Muscle of leg (tissue), 16 donors: ENCODE data around the gene OR5D14. TPM values are rescaled to one million over a fixed set of nuclear protein-coding genes. Genes with fewer than 3 reads are reported as not detected.

Experiments used
- DNase-seq: peaks from one replicate; pipeline ENCODE4 v3.0.0; 2013
- H3K27ac ChIP-seq: one replicate; pipeline ENCODE4 v1.5.1; 2013; ENCODE audit warnings: mild to moderate bottlenecking, low read length, control low read depth
- H3K27me3 ChIP-seq: one replicate; pipeline ENCODE4 v1.6.1; 2013; ENCODE audit warnings: low read length; ENCODE audit not compliant: control insufficient read depth, insufficient read depth
- H3K36me3 ChIP-seq: one replicate; pipeline ENCODE4 v1.6.1; 2013; ENCODE audit warnings: low read length; ENCODE audit not compliant: control insufficient read depth, insufficient read depth
- H3K4me1 ChIP-seq: one replicate; pipeline ENCODE4 v1.6.1; 2013; ENCODE audit warnings: low read length; ENCODE audit not compliant: control insufficient read depth, insufficient read depth
- H3K4me3 ChIP-seq: one replicate; pipeline ENCODE4 v1.5.1; 2013; ENCODE audit warnings: low read length, control low read depth
- H3K9me3 ChIP-seq: replicated peaks from 2 replicates; pipeline ENCODE4 v1.6.1; 2013; ENCODE audit warnings: low read depth, low read length; ENCODE audit not compliant: control insufficient read depth
- WGBS: methylation state at CpG from one replicate; pipeline ENCODE4 v1.1.5; 2013; ENCODE audit warnings: missing lambda C conversion rate; ENCODE audit not compliant: insufficient coverage; 5-methylcytosine and 5-hydroxymethylcytosine counted together
- long read RNA-seq, 11 donors: transcript quantifications; one replicate each; lab custom pipeline, GENCODE V29; 2026
- polyA plus RNA-seq, 8 donors: library from polyadenylated mRNA; unstranded; fragments of 120-200 nt; gene quantifications; one replicate each; pipeline versions ENCODE4 v1.2.1 to v1.2.3, GENCODE V29; 2013; ENCODE audit warnings: inconsistent platforms in 1 of 8, low replicate concordance in 1 of 8; ENCODE audit not compliant: insufficient read length in 8 of 8, insufficient read depth in 1 of 8
- total RNA-seq: library from RNA; stranded (reverse); fragments of 120-200 nt; gene quantifications from one replicate; pipeline ENCODE4 v1.2.4, GENCODE V29; 2013

Gene OR5D14
- total RNA-seq (not detected), polyA plus RNA-seq (not detected)
- long read RNA-seq, donor 1 = 0 reads
- long read RNA-seq, donor 2 = 0 reads
- long read RNA-seq, donor 3 = 0 reads
- long read RNA-seq, donor 4 = 0 reads
- long read RNA-seq, donor 5 = 0 reads
- long read RNA-seq, donor 6 = 0 reads
- long read RNA-seq, donor 7 = 0 reads
- long read RNA-seq, donor 8 = 0 reads
- long read RNA-seq, donor 9 = 0 reads
- long read RNA-seq, donor 10 = 0 reads
- long read RNA-seq, donor 11 = 0 reads

GRCh38 chr11:55795256-55795655 is at the start of gene OR5D14:
Gene OR5D14, plus strand, starts transcription at chr11:55795556. Its CDS starts 0 bp downstream, at chr11:55795556.
- Histone ChIP-seq H3K36me3 (no peaks in the 10 kb centered on the region), H3K4me3 (no peak within 1 kb of the TSS), H3K27me3 (no peaks in the 10 kb centered on the region), H3K4me1 (no peaks in the 10 kb centered on the region), H3K9me3 (peaks cover 27% of the 10 kb centered on the region), H3K27ac (no peak within 1 kb of the TSS)
- no peak for DNase-seq

GRCh38 chr11:55773138-55773537 is 22.2 kb upstream of the OR5D14 start, which contains the start of gene OR5D13:
Gene OR5D13, plus strand, starts transcription at chr11:55773438. Its CDS starts 0 bp downstream, at chr11:55773438.
- Histone ChIP-seq H3K9me3 (peaks cover 10% of the 10 kb centered on the region), H3K27me3 (no peaks in the 10 kb centered on the region), H3K4me3 (no peak within 1 kb of the TSS), H3K27ac (no peak within 1 kb of the TSS), H3K36me3 (no peaks in the 10 kb centered on the region), H3K4me1 (no peaks in the 10 kb centered on the region)
- DNase-seq = no peak

GRCh38 chr11:55791606-55792005 is 3.8 kb upstream of the OR5D14 start:
- Histone ChIP-seq H3K4me3 (no peak overlapping the region), H3K27ac (no peak overlapping the region), H3K9me3 (peaks cover 26% of the 10 kb centered on the region), H3K27me3 (no peaks in the 10 kb centered on the region), H3K4me1 (no peaks in the 10 kb centered on the region), H3K36me3 (no peaks in the 10 kb centered on the region)
- no peak for DNase-seq
- no CpG with 5 or more reads among the region's 1 CpG for WGBS

GRCh38 chr11:55793321-55793720 is 2.0 kb upstream of the OR5D14 start:
- no peaks in the 10 kb centered on the region for H3K27me3 ChIP-seq
- no peaks in the 10 kb centered on the region for H3K4me1 ChIP-seq
- no CpG with 5 or more reads among the region's 2 CpGs for WGBS
- H3K27ac ChIP-seq = no peak overlapping the region
- no peaks in the 10 kb centered on the region for H3K36me3 ChIP-seq
- H3K4me3 ChIP-seq = no peak overlapping the region
- DNase-seq = no peak
- H3K9me3 ChIP-seq = peaks cover 19% of the 10 kb centered on the region

GRCh38 chr11:55806248-55806647 is 10.9 kb downstream of the OR5D14 start:
- H3K27ac ChIP-seq = no peak overlapping the region
- no peaks in the 10 kb centered on the region for H3K4me1 ChIP-seq
- no CpG with 5 or more reads among the region's 1 CpG for WGBS
- peaks cover 15% of the 10 kb centered on the region for H3K9me3 ChIP-seq
- DNase-seq = no peak
- no peak overlapping the region for H3K4me3 ChIP-seq
- no peaks in the 10 kb centered on the region for H3K27me3 ChIP-seq
- H3K36me3 ChIP-seq = no peaks in the 10 kb centered on the region

GRCh38 chr11:55811067-55811466 is 15.7 kb downstream of the OR5D14 start, which contains the start of gene OR5L1:
Gene OR5L1, plus strand, starts transcription at chr11:55811367. Its CDS starts 100 bp downstream, at chr11:55811467.
- no peak within 1 kb of the TSS for H3K27ac ChIP-seq
- WGBS = no CpG with 5 or more reads among the region's 1 CpG
- no peaks in the 10 kb centered on the region for H3K4me1 ChIP-seq
- no peaks in the 10 kb centered on the region for H3K36me3 ChIP-seq
- peaks cover 22% of the 10 kb centered on the region for H3K9me3 ChIP-seq
- H3K27me3 ChIP-seq = no peaks in the 10 kb centered on the region
- DNase-seq = no peak
- H3K4me3 ChIP-seq = no peak within 1 kb of the TSS

GRCh38 chr11:55819330-55819729 is 24.0 kb downstream of the OR5D14 start, which contains the start of gene OR5D18:
Gene OR5D18, plus strand, starts transcription at chr11:55819630. Its CDS starts 0 bp downstream, at chr11:55819630.
- Histone ChIP-seq H3K9me3 (peaks cover 22% of the 10 kb centered on the region), H3K4me1 (no peaks in the 10 kb centered on the region), H3K36me3 (no peaks in the 10 kb centered on the region), H3K27ac (no peak within 1 kb of the TSS), H3K4me3 (no peak within 1 kb of the TSS), H3K27me3 (no peaks in the 10 kb centered on the region)
- WGBS = 82% methylated on average over 4 of the region's 5 CpGs
- DNase-seq = no peak

- no peaks in the 10 kb centered on the region for H3K27me3 ChIP-seq
- no peaks in the 10 kb centered on the region for H3K4me1 ChIP-seq
- H3K4me3 ChIP-seq = no peak within 1 kb of the TSS
- DNase-seq = no peak
- no peak within 1 kb of the TSS for H3K27ac ChIP-seq
- no peaks in the 10 kb centered on the region for H3K36me3 ChIP-seq
- H3K9me3 ChIP-seq = peaks cover 24% of the 10 kb centered on the region
Measured at GRCh38 chr11:55826919-55827318, 31.6 kb downstream of the OR5D14 start, which contains the start of gene OR5L2. Gene OR5L2, plus strand, starts transcription at chr11:55827219. Its CDS starts 0 bp downstream, at chr11:55827219.

- H3K27me3 ChIP-seq = no peaks in the 10 kb centered on the region
- no peak for DNase-seq
- no peaks in the 10 kb centered on the region for H3K36me3 ChIP-seq
- H3K4me1 ChIP-seq = no peaks in the 10 kb centered on the region
- H3K27ac ChIP-seq = no peak within 1 kb of the TSS
- WGBS = no CpG with 5 or more reads among the region's 3 CpGs
- H3K4me3 ChIP-seq = no peak within 1 kb of the TSS
- H3K9me3 ChIP-seq = peaks cover 19% of the 10 kb centered on the region
Measured at GRCh38 chr11:55838452-55838851, 43.1 kb downstream of the OR5D14 start, which contains the start of gene OR5D16. Gene OR5D16, plus strand, starts transcription at chr11:55838752. Its CDS starts 0 bp downstream, at chr11:55838752.
